HG02571 (cell line): Measurements from ENCODE around the gene NAA10.

Source experiments
- ATAC-seq: cut with Tn5 transposase; IDR thresholded peaks from one replicate; pipeline ENCODE4 v1.9.1; 2021; ENCODE audit warnings: mild to moderate bottlenecking, moderate library complexity; ENCODE audit not compliant: unreplicated experiment

Gene NAA10

DNA sequence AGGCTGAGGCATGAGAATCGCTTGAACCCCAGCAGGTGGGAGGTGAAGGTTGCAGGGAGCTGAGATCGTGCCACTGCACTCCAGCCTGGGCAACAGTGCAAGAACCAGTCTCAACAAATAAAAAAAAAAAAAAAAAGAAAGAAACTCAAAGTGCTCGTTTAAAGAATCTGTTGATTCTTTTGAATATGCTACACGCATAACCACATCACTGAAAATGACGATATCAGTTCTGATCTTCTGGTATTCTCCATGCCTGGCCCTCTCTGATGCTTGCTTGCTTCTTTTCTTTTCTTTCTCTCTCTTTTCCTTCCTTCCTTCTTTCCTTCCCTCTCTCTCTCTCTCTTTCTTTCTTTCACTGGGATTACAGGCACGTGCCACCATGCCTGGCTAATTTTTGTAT, 23.0 kb downstream of the NAA10 start:
- no peak for ATAC-seq

DNA sequence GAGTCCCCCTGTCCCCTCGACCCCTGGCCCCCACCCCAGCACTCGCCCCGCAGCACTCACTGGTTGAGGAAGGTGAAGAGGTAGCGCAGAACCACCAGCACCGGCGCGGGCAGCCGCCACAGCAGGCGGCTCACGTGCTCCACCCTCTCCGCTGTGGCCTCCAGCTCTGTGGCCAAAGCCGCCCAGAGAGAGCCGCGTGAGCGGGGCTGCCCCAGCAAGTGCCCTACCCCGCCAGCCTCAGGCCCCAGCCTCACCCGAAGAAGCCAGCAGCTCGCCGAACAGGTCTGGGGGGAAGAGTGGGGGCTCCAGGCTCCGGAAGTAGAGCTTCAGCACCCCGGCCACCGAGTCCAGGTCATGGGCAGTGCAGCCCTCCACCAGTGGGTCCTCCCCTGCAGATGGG, 24.4 kb downstream of the NAA10 start:
- ATAC-seq, result no peak

DNA sequence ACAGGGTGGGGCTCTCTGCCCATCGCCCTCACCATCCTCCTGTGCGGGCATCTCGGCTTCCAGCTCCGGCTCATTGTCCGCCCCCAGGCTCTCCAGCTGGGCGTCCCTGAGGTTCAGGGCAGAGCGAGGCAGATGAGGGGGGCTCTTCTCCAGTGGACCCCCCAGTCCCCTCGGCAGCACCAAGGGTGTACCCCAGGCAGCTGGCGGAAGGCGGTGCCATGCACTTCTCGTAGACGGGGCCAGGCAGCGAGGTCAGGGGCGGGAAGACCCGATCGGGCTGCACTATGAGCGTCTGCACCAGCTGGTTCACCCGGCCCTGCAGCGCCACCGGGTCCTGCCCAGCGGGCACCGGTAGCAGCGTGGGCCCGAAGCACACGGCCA, 24.9 kb downstream of the NAA10 start:
- no peak for ATAC-seq

DNA sequence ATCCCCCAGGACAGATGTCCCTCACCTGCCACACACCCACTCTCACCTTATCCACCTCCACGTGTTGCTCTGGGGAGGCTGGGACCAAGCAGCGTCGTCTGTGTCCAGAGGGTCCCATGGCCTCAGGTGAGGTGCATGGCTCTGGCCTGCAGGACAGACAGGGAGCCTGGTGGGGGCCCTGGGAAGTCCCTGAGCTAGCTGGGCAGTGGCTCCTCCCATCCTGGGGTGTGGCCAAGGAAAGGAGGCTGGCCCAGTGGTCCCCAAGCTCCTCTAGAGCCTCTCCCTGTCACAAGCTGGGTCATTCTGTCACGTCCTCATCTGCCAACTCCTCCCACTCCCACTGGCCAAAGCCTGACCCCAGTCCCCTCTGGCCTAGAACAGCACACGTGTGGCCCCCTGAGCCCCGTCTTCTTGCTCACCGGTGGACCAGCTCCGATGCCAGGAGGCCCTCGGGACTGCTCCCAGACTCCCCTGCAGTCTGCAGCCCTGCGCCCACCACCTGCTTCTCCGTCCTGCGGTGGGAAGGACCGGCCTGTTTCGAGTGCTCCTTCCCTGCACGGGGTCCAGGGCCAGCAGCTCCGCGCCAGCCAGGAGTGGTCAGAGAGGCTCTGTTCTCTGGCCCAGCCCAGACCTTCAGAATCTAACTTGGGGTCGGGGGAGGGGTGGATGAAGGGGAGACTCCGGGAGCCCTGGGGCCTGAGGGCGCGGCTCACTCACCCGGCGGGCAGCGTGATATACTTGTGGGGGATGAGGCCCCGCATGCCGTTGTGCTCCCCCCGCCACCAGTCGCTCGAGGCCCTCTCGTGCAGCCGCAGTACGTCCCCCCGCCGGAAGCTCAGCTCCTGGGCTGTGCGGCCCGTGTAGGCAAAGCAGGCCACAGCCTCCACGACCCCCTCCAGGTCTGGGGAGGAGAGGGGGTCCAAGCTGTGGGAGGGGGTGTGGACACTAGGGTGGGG, 25.5 kb downstream of the NAA10 start:
- ATAC-seq, result no peak

DNA sequence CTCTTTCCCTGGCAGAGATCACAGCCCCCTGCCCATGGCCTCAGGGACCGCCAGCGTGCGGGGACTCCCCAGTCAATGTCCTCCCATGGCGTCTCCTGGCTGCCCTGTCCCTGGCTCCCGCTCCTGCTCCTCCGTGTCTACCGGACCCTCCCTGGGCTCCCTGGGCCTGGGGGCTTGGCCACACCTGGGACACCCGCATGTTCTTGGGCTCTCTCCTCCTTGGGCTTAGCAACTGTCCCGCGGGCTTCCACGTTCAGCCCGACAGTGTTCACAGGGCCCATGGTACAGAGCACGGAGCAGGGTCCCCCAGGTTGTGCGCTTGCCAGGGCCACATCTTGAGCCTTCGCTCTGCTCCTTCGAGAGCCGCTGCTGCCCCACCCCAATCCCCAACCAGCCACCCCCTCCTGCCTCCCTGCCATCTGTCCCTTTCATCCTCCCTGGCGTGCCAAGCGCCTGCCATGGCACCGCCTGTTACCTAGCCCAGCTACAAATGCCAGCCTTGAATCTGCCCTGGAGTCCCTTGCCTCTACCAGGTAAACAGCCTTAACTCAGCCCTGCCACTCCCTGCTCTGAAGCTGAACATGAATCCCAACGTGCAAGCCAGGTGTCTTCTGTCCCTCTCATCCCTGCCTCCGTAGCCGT, 26.5 kb downstream of the NAA10 start:
- no peak for ATAC-seq

DNA sequence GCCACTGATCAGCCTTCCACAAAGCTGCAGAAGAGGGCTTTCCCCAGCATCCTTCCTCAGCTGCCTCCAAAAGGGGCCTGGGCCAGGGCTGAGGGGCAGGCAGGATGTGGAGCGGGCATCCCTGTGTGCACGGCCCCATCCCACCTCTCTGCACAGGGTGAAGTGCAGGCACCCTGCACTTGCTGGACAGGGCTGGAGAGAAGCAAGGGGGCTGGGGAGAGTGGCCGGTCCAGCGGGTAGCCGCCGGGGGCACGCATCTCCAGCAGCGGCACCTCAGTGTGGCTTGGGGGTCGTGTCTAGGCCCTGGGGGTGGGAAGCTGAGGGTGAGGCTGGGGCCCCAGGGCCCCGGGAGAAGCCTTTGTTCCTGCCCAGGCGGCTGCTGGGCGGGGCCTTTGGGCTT, 27.4 kb downstream of the NAA10 start:
- ATAC-seq, result no peak

DNA sequence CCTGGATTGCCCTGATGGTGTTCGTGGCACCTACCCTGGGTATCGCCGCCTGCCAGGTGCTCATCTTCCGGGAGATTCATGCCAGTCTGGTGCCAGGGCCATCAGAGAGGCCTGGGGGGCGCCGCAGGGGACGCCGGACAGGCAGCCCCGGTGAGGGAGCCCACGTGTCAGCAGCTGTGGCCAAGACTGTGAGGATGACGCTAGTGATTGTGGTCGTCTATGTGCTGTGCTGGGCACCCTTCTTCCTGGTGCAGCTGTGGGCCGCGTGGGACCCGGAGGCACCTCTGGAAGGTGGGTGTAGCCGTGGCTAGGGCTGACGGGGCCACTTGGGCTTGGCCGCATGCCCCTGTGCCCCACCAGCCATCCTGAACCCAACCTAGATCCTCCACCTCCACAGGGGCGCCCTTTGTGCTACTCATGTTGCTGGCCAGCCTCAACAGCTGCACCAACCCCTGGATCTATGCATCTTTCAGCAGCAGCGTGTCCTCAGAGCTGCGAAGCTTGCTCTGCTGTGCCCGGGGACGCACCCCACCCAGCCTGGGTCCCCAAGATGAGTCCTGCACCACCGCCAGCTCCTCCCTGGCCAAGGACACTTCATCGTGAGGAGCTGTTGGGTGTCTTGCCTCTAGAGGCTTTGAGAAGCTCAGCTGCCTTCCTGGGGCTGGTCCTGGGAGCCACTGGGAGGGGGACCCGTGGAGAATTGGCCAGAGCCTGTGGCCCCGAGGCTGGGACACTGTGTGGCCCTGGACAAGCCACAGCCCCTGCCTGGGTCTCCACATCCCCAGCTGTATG, 28.5 kb downstream of the NAA10 start:
- ATAC-seq, result no peak

DNA sequence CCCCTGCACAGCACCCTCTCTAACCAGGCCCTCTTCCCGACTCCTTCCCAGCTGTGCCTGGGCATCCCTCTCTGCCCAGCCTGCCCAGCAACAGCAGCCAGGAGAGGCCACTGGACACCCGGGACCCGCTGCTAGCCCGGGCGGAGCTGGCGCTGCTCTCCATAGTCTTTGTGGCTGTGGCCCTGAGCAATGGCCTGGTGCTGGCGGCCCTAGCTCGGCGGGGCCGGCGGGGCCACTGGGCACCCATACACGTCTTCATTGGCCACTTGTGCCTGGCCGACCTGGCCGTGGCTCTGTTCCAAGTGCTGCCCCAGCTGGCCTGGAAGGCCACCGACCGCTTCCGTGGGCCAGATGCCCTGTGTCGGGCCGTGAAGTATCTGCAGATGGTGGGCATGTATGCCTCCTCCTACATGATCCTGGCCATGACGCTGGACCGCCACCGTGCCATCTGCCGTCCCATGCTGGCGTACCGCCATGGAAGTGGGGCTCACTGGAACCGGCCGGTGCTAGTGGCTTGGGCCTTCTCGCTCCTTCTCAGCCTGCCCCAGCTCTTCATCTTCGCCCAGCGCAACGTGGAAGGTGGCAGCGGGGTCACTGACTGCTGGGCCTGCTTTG, 29.2 kb downstream of the NAA10 start:
- no peak for ATAC-seq

DNA sequence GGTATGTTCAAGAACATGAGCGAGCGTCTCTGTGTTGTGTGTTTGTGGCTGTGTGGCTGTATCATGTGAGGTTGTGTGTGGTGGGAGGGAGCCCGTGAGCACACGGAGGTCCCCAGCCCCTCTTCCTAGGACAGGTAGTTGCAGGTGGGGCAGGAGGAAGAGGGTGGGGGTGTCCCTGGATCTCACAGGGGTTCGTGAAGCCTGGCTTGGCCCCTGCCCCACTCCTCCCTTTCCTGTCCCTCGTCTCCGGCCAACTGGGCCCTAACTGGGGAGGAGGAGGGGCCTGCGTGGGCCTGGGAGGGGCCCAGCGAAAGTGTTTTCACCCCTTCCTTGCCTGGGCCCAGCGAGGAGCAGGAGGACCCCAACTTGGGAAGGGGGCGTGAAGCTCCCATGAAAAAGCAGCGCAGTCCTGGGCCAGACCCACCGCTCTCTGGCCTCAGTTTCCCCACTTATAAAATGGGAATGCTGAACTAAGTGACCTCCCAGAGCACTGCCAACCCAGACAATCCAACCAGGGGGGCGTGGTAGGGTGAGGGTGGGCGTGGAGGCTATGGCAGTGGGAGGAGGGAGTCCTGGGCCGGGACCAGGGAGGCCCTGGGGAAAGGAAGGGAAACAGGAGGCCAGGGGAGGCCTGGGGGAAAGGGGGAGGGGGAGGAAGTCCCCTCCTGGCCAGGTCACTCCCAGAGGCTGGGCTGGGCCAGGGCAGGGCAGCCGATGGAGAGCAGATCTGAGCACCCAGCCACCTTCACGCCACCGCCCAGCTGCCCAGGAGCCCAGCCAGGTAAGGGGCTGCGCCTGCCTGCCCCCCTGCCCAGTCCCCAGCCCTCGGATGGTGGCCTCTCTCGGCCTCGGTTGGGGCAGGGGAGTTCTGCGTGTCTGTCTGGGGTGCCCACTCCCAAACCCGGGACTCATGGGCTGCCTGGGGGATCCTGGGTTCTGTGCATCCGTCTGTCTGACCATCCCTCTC, 30.6 kb downstream of the NAA10 start, which contains the start of gene AVPR2:
Gene AVPR2 (plus strand): TSS at position 683 of the 967 bp plus-strand sequence. CDS start 473 bp downstream, outside the sequence.
- ATAC-seq, result no peak

DNA sequence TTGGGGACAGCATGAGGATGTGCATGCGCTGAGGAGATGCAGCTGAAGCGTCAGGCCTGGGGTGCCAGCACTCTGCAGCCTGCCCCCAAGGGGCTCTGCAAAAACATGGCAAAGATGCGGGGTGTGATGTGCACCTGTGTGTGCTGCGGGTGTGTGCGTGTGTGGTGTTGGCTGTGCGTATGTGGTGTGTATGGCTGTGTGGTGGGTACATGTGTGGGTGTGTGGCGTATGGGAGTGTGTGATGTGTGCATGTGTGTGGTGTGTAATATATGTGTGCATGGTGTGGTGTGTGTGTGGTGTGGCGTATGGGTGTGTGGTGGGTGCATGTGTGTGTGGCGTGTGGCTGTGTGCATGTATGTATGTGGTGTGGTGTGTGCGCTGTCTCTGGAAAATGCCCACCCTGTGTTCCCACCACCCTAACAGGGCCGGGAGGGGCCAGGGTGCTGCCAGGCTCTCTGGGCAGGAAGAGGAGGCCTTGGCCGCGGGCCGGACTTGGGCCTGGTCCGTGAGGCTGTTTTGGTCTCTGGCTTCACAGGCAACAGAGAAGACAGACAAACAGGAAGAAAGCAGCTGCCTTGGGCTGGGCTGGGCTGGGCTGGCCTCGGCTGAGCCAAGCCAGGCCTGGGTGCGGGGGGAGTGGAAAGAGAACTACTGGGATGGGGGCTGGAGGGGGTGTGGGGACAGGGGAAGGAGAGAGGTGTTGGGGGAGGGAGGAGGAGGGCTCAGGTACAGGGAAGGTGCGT, 31.4 kb downstream of the NAA10 start:
- ATAC-seq, result no peak

DNA sequence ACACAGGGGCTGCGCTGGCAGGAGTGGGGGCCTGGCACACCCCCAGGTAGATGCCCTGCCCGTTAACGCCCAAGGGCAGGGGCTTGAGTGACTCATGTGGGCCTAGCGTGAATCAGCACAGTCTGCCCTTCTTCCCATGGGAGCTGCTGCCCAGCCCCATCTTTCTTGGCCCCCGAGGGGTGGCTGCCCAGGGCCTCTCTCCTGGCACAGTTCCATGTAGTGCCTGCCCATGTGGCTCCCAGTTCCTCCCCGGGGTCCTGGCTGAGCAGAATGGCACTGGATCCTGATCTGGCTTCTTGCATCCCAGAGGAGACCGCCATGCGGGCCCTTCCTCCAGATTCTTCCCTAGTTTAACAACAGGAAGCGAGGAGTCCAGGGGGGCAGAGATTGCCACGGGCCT, 32.5 kb downstream of the NAA10 start:
- no peak for ATAC-seq

DNA sequence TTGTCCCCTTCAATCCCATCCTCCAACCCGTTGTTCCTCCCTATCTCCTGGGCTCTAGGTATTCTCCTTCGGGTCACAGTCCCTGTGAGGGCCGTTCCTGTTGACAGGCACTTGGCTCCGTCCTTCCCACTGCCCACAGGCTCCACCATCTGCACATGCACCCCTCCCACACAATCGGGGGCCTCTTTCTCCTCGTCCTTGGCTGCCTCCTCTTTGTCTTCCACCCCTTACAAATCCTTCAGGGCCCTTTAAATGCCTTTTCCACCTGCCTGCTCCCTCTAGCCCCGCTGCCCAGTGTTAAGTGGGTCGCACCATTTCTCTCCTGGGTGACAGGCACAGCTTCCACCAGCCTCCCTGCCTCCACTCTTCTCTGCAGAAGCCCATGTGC, 33.1 kb downstream of the NAA10 start:
- no peak for ATAC-seq

DNA sequence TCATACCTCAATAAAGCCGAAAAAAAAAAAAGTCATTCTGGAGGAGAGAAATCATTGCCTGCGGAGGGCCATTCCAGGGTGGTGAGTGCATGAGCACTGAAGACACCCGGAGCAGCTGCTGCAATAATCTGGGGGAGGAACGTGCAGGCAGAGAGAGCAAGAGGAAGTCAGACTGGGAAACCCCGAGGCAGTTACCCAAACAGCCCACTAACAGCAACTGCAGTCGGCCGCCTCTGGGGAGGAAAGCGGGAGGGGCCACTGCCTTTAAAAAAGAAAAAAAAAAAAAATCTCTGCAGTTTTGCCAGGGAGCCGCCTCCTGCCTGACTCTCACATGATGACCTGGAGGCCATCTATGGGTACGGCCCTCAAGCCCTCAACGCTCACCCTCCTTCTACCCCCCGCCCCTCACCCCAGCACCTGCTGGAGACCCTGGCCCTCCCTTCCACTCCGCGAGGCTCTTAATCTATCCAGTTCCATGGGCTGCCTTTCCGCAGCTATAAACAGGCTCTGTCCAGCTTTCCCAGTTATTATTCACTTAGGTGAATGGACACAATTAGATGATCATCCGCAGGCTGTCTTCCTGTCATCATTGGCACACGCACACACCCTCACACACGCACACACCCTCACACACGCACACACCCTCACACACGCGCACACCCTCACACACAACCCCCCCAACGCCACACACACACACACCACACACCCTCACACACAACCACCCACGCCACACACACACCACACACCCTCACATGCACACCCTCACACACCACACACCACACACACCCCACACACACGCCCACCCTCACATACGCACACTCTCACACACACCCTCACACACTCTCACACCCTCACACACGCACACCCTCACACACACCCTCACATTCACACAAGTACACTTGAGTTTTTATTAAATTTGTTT, 33.7 kb downstream of the NAA10 start:
- peak; percentile 71 for ATAC-seq

DNA sequence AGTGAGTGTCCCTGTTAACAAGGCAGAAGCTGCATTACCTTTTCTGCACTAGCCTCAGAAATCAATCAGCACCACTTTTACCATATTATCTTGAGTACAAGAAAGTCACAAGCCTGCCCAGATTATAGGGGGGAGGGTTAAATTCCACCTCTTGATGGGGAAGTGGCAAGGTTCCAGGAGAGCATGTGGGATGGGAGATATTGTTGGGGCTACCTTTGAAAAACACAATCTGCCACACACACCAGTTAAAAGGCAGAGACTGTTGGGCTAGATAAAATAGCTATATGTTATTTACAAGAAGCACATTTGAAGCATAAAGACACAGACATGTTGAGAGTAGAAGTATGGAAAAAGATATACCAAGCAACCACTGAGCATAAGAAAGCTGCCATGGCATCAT, 36.9 kb downstream of the NAA10 start:
- no peak for ATAC-seq

DNA sequence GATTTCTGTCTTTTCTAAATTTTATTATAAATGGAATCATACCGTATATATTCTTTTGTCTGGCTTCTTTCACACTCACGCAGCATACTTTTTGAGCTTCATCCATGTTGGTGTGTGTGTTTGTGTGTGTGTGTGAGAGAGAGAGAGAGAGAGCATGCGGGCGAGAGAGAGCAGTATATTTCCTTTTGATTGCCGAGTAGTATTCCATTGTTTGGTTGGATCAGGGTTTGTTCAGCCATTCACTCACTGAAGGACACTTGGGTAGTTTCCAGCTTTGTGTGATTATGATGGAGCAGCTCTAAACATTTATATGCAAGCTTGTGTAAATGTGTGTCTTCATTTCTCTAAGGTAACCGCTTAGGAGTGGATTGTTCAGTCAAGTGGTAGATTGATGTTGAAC, 45.7 kb downstream of the NAA10 start:
- no peak for ATAC-seq

DNA sequence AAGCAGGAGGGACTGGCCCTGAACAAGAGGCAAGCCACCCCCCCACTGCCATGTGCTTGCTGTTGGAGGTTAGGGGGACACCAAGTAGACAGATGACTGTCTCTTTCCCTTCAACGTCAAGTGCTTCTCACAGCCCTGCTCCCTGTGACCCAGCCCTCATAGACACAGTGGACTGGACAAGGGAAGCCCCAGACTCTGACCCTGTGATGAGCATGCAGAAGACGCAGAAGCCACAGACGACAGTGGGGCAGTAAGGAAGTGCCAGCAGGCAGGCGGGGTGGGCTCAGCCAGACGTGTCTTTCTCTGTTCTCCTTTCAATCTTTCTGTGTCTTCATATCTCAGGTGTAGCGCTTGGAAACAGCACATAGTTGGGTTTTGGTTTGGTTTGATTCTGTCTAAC, 46.5 kb downstream of the NAA10 start:
- no peak for ATAC-seq

DNA sequence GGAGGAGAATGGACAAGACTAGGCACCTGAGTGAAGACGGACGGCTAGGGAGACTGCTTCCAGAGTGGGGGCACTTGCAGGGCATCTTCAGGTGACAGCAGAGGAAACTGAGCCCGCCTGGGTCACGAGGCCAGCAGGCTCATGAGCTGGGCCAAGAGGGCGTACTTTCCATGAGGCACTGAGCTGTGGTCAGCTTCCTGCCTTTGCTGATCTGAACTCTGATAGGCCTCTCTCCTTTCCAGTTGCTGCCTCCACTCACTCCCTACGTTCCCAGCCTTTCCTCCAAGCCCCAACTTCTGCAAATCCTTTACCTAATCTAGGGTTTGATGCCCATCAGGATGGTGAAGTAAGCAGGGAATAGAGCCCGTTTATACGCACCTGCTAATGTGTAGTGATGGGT, 47.5 kb downstream of the NAA10 start:
- no peak for ATAC-seq

DNA sequence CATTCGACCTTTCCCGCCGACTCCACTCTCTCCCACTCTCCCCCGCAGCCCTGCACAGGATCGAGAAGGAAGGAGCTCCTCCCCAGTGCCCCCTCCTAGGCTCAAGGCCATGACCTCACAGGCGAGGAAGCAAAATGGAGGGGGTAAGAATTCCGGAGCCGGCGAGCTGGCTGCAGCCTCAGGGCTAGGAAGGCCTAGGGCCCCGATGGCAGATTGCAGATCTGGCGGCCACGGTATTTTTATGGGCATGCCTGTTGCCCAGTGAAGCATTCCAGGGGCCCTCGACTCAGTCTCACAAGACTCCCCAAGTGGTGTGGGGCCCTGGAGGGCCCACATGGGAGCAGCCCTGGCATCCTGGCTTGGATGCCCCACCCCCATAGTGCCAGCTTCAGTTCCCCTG, 47.9 kb downstream of the NAA10 start:
- no peak for ATAC-seq
